SK-N-SH treated with all-trans-retinoic acid at 6 μM for 48 hours (cell line): ENCODE data around the gene OTX1.

ENCODE experiments used
- ATAC-seq: fragments of 200-7000 bp; cut with Tn5 transposase; 3 replicates; pipeline ENCODE4 v1.9.1; 2020; ENCODE audit warnings: mild to moderate bottlenecking, moderate library complexity
- ARNTL ChIP-seq: fragments of 450-650 bp; formaldehyde crosslinking; IDR thresholded peaks from 2 replicates; pipeline ENCODE4 v1.5.0; 2020; ENCODE audit warnings: low read depth, mild to moderate bottlenecking, moderate library complexity, borderline replicate concordance
- BACH2 ChIP-seq: fragments of 250-450 bp; sonication (Bioruptor Pico); IDR thresholded peaks from 2 replicates; pipeline ENCODE4 v1.9.0; 2021; ENCODE audit warnings: mild to moderate bottlenecking, borderline replicate concordance
- CREB5 ChIP-seq: fragments of 250-450 bp; sonication (Bioruptor Pico); IDR thresholded peaks from 2 replicates; pipeline ENCODE4 v1.5.1; 2020; ENCODE audit warnings: low read depth, mild to moderate bottlenecking, moderate library complexity
- CSDC2 ChIP-seq: fragments of 250-450 bp; sonication (Bioruptor Pico); IDR thresholded peaks from 2 replicates; pipeline ENCODE4 v1.5.0; 2020; ENCODE audit warnings: mild to moderate bottlenecking, moderate library complexity
- ESRRG ChIP-seq: fragments of 250-450 bp; sonication (Bioruptor Pico); IDR thresholded peaks from 2 replicates; pipeline ENCODE4 v1.6.1; 2021; ENCODE audit warnings: mild to moderate bottlenecking
- GLIS3 ChIP-seq: fragments of 250-450 bp; sonication (Bioruptor Pico); IDR thresholded peaks from 2 replicates; pipeline ENCODE4 v1.5.0; 2020; ENCODE audit warnings: mild to moderate bottlenecking, moderate library complexity
- ISL1 ChIP-seq: fragments of 250-450 bp; sonication (Bioruptor Pico); IDR thresholded peaks from 2 replicates; pipeline ENCODE4 v2.1.2; 2022; ENCODE audit warnings: mild to moderate bottlenecking, moderate library complexity
- OSR1 ChIP-seq: fragments of 250-450 bp; sonication (Bioruptor Pico); IDR thresholded peaks from 2 replicates; pipeline ENCODE4 v1.8.0; 2022; ENCODE audit warnings: moderate library complexity, mild to moderate bottlenecking, inconsistent platforms
- PATZ1 ChIP-seq: fragments of 250-450 bp; sonication (Bioruptor Pico); IDR thresholded peaks from 2 replicates; pipeline ENCODE4 v1.8.0; 2020; ENCODE audit warnings: mild to moderate bottlenecking, moderate library complexity, borderline replicate concordance
- PPARA ChIP-seq: fragments of 250-450 bp; sonication (Bioruptor Pico); IDR thresholded peaks from 2 replicates; pipeline ENCODE4 v1.5.0; 2020; ENCODE audit warnings: mild to moderate bottlenecking, borderline replicate concordance
- RARB ChIP-seq: fragments of 250-450 bp; sonication (Bioruptor Pico); IDR thresholded peaks from 2 replicates; pipeline ENCODE4 v1.8.0; 2021; ENCODE audit warnings: mild to moderate bottlenecking, moderate library complexity
- SNAI2 ChIP-seq: fragments of 250-450 bp; sonication (Bioruptor Pico); IDR thresholded peaks from 2 replicates; pipeline ENCODE4 v1.5.0; 2020; ENCODE audit warnings: mild to moderate bottlenecking, moderate library complexity
- TCF4 ChIP-seq: fragments of 250-450 bp; sonication (Bioruptor Pico); IDR thresholded peaks from 2 replicates; pipeline ENCODE4 v1.8.0; 2021; ENCODE audit warnings: mild to moderate bottlenecking, moderate library complexity, borderline replicate concordance
- TOX ChIP-seq: fragments of 250-450 bp; sonication (Bioruptor Pico); IDR thresholded peaks from 2 replicates; pipeline ENCODE4 v1.8.0; 2021; ENCODE audit warnings: mild to moderate bottlenecking, moderate library complexity, borderline replicate concordance
- ZC3H10 ChIP-seq: fragments of 250-450 bp; sonication (Bioruptor Pico); IDR thresholded peaks from 2 replicates; pipeline ENCODE4 v1.5.1; 2021; ENCODE audit warnings: mild to moderate bottlenecking, moderate library complexity
- ZFP3 ChIP-seq: fragments of 250-450 bp; sonication (Bioruptor Pico); IDR thresholded peaks from 2 replicates; pipeline ENCODE4 v1.5.0; 2020; ENCODE audit warnings: mild to moderate bottlenecking, moderate library complexity
- ZFP30 ChIP-seq: fragments of 450-650 bp; formaldehyde crosslinking; IDR thresholded peaks from 2 replicates; pipeline ENCODE4 v1.5.0; 2022; ENCODE audit warnings: mild to moderate bottlenecking, moderate library complexity
- ZNF565 ChIP-seq: fragments of 450-650 bp; formaldehyde crosslinking; conservative IDR thresholded peaks from 2 replicates; pipeline ENCODE4 v1.5.0; 2020; ENCODE audit warnings: low read depth, mild to moderate bottlenecking, moderate library complexity
- ZNF8 ChIP-seq: fragments of 450-650 bp; formaldehyde crosslinking; IDR thresholded peaks from 2 replicates; pipeline ENCODE4 v1.5.0; 2020; ENCODE audit warnings: mild to moderate bottlenecking, moderate library complexity
- TF ChIP-seq, protein P1 (sequence below): fragments of 250-450 bp; sonication (Bioruptor Pico); IDR thresholded peaks from 2 replicates; pipeline ENCODE4 v1.8.0; 2021; ENCODE audit warnings: low read depth, mild to moderate bottlenecking, moderate library complexity, borderline replicate concordance
- TF ChIP-seq, protein P2 (sequence below): fragments of 250-450 bp; sonication (Bioruptor Pico); IDR thresholded peaks from 2 replicates; pipeline ENCODE4 v1.5.0; 2020; ENCODE audit warnings: mild to moderate bottlenecking, moderate library complexity
- TF ChIP-seq, protein P3 (sequence below): fragments of 250-450 bp; sonication (Bioruptor Pico); IDR thresholded peaks from 2 replicates; pipeline ENCODE4 v1.5.1; 2021; ENCODE audit warnings: mild to moderate bottlenecking, moderate library complexity

Gene OTX1

GRCh38 chr2:63049970-63050333 is 678 bp upstream of the OTX1 start:
- TF ChIP-seq ZFP3 (CRISPR knock-in tag): peak; percentile 85
- TF ChIP-seq, protein P1, sequence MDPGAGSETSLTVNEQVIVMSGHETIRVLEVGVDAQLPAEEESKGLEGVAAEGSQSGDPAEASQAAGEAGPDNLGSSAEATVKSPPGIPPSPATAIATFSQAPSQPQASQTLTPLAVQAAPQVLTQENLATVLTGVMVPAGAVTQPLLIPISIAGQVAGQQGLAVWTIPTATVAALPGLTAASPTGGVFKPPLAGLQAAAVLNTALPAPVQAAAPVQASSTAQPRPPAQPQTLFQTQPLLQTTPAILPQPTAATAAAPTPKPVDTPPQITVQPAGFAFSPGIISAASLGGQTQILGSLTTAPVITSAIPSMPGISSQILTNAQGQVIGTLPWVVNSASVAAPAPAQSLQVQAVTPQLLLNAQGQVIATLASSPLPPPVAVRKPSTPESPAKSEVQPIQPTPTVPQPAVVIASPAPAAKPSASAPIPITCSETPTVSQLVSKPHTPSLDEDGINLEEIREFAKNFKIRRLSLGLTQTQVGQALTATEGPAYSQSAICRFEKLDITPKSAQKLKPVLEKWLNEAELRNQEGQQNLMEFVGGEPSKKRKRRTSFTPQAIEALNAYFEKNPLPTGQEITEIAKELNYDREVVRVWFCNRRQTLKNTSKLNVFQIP: no peak
- TF ChIP-seq, all 23 proteins: peak for 1
- peak; percentile 61 for ATAC-seq

DNA sequence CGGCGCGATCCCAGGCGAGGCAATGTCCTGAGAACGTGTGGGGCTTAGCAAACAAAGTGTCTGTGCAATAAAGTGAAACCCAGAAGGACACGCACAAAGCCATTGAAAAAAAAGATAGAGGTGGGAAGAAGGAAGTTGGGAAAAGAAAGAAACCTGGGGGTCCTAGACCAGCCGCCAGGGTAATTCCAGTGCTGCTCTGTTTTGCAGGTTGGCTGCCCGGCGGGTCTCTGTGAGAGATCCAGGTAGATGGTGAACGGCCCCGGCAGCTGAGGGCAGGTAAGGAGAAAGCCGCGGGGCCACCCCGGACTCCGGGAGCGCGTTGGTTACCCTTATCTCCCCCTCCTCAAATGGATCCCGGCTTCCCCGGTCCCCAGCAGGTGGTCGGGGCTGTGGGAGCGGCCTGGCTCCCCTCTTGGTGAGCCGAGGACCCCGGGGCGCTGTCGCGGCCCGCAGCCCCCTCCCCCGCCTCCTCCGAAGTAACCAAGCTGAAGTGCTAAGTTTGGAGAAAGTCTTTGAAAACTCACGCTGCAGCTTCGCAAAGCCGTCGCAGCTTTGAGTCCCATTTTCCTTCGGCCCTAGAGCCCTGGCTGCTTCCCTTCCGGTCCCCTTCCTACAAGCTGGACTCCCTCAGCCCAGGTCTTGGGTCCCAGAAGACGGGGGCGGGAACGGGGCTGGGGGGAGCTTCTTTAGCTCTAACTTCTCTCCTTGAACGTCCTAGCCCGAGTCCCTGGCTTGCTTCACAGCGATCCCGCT is 588 bp downstream of the OTX1 start:
- no peak for TF ChIP-seq GLIS3 (CRISPR knock-in tag)
- no peak for TF ChIP-seq ZFP30 (CRISPR knock-in tag)
- TF ChIP-seq CREB5 (CRISPR knock-in tag): no peak
- TF ChIP-seq BACH2 (CRISPR knock-in tag): no peak
- TF ChIP-seq CSDC2: no peak
- TF ChIP-seq PATZ1 (CRISPR knock-in tag): no peak
- no peak for TF ChIP-seq ZFP3 (CRISPR knock-in tag)
- TF ChIP-seq, protein P2, sequence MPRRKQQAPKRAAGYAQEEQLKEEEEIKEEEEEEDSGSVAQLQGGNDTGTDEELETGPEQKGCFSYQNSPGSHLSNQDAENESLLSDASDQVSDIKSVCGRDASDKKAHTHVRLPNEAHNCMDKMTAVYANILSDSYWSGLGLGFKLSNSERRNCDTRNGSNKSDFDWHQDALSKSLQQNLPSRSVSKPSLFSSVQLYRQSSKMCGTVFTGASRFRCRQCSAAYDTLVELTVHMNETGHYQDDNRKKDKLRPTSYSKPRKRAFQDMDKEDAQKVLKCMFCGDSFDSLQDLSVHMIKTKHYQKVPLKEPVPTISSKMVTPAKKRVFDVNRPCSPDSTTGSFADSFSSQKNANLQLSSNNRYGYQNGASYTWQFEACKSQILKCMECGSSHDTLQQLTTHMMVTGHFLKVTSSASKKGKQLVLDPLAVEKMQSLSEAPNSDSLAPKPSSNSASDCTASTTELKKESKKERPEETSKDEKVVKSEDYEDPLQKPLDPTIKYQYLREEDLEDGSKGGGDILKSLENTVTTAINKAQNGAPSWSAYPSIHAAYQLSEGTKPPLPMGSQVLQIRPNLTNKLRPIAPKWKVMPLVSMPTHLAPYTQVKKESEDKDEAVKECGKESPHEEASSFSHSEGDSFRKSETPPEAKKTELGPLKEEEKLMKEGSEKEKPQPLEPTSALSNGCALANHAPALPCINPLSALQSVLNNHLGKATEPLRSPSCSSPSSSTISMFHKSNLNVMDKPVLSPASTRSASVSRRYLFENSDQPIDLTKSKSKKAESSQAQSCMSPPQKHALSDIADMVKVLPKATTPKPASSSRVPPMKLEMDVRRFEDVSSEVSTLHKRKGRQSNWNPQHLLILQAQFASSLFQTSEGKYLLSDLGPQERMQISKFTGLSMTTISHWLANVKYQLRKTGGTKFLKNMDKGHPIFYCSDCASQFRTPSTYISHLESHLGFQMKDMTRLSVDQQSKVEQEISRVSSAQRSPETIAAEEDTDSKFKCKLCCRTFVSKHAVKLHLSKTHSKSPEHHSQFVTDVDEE: no peak
- no peak for TF ChIP-seq ISL1 (CRISPR knock-in tag)
- no peak for TF ChIP-seq ESRRG (CRISPR knock-in tag)
- TF ChIP-seq, protein P3, sequence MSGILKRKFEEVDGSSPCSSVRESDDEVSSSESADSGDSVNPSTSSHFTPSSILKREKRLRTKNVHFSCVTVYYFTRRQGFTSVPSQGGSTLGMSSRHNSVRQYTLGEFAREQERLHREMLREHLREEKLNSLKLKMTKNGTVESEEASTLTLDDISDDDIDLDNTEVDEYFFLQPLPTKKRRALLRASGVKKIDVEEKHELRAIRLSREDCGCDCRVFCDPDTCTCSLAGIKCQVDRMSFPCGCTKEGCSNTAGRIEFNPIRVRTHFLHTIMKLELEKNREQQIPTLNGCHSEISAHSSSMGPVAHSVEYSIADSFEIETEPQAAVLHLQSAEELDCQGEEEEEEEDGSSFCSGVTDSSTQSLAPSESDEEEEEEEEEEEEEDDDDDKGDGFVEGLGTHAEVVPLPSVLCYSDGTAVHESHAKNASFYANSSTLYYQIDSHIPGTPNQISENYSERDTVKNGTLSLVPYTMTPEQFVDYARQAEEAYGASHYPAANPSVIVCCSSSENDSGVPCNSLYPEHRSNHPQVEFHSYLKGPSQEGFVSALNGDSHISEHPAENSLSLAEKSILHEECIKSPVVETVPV (CRISPR knock-in tag): no peak
- no peak for TF ChIP-seq ZNF8 (CRISPR knock-in tag)
- no peak for TF ChIP-seq ZNF565
- TF ChIP-seq ARNTL (CRISPR knock-in tag): no peak
- TF ChIP-seq PPARA: no peak
- TF ChIP-seq, protein P1: no peak
- no peak for TF ChIP-seq TCF4
- no peak for TF ChIP-seq ZC3H10 (CRISPR knock-in tag)
- no peak for ATAC-seq

DNA sequence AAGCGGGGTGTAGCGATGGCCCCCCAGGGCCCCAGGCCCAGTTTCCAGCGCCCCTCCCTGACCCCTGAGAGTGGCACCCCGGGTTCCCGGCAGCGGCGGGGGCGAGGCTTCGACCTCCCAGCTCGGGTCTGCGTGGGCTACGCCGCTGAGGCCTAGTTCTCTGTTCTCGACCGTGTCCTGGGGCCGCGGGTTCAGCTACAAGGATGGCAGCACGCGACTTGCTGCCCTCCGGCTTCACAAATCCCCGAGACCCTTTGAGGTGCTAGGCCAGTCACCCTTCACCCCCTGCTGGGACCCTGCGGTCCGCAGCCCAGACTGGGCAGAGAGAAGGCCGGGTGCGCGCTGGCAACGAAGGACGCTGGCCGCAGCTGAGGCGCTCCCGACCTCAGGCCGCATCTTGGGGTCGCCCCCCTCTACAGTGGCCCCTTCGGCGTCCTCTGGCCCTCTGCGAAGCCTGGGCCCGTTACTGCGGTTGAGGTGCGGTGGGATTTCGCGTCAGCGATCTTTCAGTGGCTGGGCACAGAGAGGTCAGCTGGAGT is 1.2 kb downstream of the OTX1 start:
- no peak for ATAC-seq
- no peak for TF ChIP-seq ZFP30 (CRISPR knock-in tag)
- TF ChIP-seq, protein P3 (CRISPR knock-in tag): no peak
- TF ChIP-seq ARNTL (CRISPR knock-in tag): no peak
- TF ChIP-seq TOX (CRISPR knock-in tag): no peak
- TF ChIP-seq ZC3H10 (CRISPR knock-in tag): no peak
- no peak for TF ChIP-seq ISL1 (CRISPR knock-in tag)
- no peak for TF ChIP-seq OSR1 (CRISPR knock-in tag)
- TF ChIP-seq ZNF8 (CRISPR knock-in tag): no peak
- no peak for TF ChIP-seq BACH2 (CRISPR knock-in tag)
- TF ChIP-seq, protein P2: no peak
- no peak for TF ChIP-seq SNAI2 (CRISPR knock-in tag)
- TF ChIP-seq GLIS3 (CRISPR knock-in tag): no peak
- TF ChIP-seq RARB (CRISPR knock-in tag): no peak
